GM12864 (cell line): Measurements from ENCODE around the gene SLF1.

Source experiments
- DNase-seq: peaks from one replicate; pipeline ENCODE4 v3.0.0-alpha.2; 2011; ENCODE audit warnings: low read depth
- H3K4me3 ChIP-seq: 2 replicates; pipeline ENCODE4 v1.5.1; 2011; ENCODE audit warnings: mild to moderate bottlenecking, low read depth, low read length, control low read depth
- TF ChIP-seq, protein P1 (sequence below): IDR thresholded peaks from 2 replicates; pipeline ENCODE4 v1.5.1; 2011; ENCODE audit warnings: low read depth, mild to moderate bottlenecking, moderate library complexity, low read length, control low read depth, inconsistent platforms; ENCODE audit errors: missing control alignments

SLF1 gene

DNA sequence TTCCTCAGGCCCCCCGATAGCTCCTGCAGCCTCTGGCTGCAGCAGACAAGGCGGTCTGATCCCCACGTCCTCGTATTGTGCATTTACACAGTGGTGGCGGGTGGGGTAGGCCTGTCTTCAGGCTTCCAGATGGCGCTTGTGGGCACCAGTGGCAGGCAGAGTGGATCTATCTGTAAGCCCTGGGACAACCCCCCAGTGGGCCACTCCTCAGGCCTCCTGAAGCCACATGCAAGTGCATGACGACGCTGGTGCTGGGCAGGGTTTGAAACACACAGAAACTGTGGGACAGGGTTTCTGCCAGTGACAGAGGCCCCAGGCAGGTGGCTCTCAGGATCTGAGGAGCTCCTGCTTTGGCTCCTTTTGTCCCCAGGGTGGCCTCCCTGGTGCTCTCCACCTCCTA is 42.0 kb downstream of the SLF1 start:
- no peak overlapping the region for H3K4me3 ChIP-seq
- TF ChIP-seq, protein P1, sequence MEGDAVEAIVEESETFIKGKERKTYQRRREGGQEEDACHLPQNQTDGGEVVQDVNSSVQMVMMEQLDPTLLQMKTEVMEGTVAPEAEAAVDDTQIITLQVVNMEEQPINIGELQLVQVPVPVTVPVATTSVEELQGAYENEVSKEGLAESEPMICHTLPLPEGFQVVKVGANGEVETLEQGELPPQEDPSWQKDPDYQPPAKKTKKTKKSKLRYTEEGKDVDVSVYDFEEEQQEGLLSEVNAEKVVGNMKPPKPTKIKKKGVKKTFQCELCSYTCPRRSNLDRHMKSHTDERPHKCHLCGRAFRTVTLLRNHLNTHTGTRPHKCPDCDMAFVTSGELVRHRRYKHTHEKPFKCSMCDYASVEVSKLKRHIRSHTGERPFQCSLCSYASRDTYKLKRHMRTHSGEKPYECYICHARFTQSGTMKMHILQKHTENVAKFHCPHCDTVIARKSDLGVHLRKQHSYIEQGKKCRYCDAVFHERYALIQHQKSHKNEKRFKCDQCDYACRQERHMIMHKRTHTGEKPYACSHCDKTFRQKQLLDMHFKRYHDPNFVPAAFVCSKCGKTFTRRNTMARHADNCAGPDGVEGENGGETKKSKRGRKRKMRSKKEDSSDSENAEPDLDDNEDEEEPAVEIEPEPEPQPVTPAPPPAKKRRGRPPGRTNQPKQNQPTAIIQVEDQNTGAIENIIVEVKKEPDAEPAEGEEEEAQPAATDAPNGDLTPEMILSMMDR, result no peak
- no peak for DNase-seq

DNA sequence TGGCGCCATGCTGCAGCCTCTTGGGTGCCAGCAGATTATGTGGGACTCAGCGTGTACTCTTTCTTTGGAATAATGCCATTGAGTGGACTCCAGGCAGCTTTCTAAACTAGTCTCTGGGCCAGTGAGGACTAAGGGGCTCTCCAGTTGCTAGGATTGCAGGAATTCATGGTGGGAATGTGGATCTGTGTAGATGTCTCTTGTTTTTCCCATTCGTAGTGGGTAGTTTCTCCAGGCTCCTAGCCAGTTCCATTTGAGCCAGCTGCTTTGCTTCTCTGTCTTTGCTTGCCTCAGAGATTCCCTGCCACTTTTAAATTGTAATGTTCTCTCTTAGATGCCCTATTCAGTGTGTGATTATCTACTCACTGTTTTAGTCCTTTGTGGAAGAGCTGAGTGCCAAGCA is 42.6 kb downstream of the SLF1 start:
- no peak for DNase-seq
- H3K4me3 ChIP-seq, result no peak overlapping the region
- TF ChIP-seq, protein P1, result no peak

DNA sequence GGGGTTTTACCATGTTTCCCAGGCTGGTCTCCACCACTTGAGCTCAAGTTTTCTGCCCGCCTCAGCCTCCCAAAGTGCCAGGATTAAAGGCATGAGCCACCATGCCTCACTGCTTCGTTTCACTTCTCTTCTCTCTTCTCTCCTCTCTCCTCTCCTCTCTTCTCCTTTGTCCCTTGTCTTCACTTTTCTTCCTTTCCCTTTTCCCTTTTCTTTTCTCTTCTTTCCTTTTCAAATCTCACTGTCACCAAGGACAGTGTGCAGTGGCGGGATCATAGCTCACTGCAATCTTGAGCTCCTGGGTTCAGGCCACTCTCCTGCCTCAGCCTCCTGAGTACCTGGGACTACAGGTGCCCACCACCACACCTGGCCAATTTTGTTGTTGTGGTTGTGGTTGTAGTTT is 49.5 kb downstream of the SLF1 start:
- no peak overlapping the region for H3K4me3 ChIP-seq
- TF ChIP-seq, protein P1, result no peak
- DNase-seq, result no peak

DNA sequence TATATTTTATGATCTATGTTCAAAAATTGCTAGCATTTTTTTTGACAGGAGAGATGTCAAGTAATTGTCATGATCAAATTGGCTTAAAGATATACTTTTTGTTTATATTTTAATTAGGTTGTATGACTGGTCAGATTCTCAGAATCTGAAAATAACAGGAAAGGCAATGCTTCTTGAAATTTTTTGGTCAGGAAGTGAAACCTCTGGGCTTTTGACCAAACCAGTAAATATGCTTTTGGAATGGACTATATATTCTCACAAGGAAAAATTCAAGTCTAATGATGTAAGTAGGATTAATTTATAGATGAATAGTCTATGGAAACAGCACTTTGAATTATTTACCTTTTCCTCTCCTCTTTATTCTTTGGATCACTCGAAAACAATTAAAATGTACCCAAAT is 52.3 kb downstream of the SLF1 start:
- TF ChIP-seq, protein P1, result no peak
- DNase-seq, result no peak
- no peak overlapping the region for H3K4me3 ChIP-seq

DNA sequence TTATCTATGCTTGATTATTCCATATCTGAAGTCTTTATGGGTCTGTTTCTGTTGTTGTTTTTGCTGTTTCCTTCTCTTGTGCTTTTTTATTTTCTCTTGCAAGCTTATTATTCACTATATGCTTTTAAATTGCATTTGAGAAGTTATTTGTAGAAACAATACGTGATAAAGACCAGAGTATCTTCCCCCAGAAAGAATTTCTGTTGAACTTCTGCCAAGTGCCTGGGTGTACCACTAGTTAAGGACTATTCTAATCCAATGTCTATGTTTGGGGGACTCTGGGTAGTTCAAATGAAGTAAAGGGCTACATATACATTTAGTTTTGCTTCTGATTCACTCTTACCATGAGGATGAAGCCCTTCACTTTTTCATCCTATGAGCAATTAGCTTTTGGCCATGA is 54.3 kb downstream of the SLF1 start:
- TF ChIP-seq, protein P1, result no peak
- no peak overlapping the region for H3K4me3 ChIP-seq
- no peak for DNase-seq

DNA sequence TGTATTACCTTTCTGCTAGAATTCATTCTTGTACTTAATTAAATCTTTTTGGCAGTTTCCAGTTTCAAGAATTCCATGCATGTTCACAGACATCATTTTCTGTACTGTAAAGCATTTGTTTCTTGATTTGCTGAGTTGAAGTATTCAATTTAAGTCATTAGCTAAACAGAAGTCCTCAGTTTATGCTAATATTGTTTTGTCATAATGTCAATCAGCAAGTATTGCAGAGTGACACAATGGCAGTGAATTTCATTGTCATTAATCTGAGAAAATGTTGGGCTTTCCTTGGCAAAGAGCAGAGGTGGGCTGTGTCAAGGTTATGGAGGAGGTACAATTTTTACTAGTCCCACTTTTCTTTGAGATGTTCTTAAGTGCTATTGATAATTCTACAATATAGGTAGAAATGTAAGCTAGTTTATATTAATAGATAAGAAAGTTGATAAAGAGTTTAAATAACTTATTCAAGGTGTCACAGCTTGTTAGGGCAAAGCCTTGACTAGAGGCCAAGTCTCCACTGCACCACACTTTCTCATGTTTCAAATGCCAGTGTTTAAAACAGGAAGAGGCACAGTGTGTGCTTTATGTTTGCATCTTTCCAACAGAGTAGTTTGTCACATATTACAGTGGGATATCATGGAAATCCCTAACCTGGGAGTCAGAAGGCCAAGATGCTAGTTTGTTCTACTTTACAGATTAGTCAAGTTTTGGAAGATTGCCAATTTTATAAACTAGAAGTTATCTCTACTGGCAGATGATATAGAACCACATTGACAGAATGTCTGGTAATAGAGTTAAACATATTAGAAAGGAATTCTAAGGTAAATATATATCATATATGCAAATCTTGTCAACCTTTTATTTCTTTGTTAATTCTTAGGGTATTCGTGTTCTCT is 56.3 kb downstream of the SLF1 start:
- DNase-seq, result no peak
- TF ChIP-seq, protein P1, result no peak
- H3K4me3 ChIP-seq, result no peak overlapping the region

DNA sequence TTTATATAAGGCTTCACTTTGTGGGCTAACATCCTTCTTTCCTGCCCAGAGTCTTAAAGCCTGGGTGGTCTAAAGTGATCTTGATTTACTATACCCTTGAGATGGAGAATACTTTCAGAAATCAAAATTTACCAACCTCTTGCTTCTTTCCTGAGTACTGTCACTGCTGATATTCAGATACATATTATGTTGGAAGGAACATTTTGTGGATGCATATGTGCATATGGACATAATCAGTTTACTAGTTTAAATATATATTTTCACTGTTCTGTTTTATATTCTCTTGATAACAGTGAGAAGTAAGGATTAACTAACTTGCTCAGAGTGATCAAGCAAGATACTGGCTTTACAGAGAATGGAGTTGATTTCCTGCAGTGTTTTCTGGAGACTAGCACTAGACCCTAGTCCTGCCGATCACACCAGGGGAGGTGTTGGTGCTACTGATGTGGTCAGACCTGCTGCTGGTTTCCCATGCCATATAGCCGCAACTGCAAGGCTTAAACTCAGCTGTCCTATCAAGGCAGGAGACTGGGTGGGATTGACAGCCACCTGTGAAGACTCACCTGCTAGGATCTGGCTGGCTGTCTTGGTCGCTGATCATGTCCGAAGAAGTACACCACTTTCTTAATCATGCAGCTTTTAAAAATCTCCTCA is 57.6 kb downstream of the SLF1 start:
- DNase-seq, result no peak
- TF ChIP-seq, protein P1, result no peak
- no peak overlapping the region for H3K4me3 ChIP-seq
